ENCODE measurements around the gene MCCC2. TPM values are rescaled to one million over a fixed set of nuclear protein-coding genes. Genes with fewer than 3 reads are reported as not detected.

Gene MCCC2
- total and polyA plus RNA-seq, 2 experiments from 2014 or later = 31.9 to 59.1 TPM

DNA sequence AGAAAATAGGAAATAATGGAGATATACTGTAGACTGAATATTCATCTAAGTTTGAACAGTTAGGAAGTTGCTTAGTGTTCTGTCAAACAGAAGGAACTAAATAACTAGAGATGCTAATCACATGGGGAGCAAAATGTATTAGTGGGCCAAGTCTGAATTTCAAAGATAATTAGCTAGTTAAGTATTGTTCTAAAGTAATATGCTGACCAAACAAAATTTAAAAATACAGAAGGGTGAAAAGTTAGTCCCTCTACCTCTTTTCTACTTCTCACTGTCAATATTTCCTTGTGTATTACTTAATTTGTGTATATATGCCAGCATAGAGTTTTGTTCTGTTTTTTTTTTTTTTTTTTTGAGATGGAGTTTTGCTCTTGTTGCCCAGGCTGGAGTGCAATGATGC, 4.0 kb downstream of the MCCC2 start:
- ATAC-seq (no peak), DNase-seq (ENCODE audit: low spot score) (no peak)
- Histone ChIP-seq H4K20me1 (replicated peaks; ENCODE audit: insufficient read depth) (no peaks in the 10 kb centered on the region; the same call in 1 of the 2 replicates), H3K4me3 (no peak overlapping the region), H3K9me2 (ENCODE audit: insufficient read depth) (no peaks in the 10 kb centered on the region; the same call in 1 of the 2 replicates), H3K79me2 (replicated peaks; ENCODE audit: insufficient read depth) (peaks cover 71% of the 10 kb centered on the region), H3K4me2 (no peak overlapping the region), H3K4me1 (ENCODE audit: insufficient read depth) (peaks cover 12% of the 10 kb centered on the region; the same call in 1 of the 2 replicates), H3K27ac (ENCODE audit: low read depth) (no peak overlapping the region), H2AFZ (no peak overlapping the region), H3K27me3 (ENCODE audit: insufficient read depth) (no peaks in the 10 kb centered on the region), H3F3A (replicated peaks; ENCODE audit: low read depth) (0 out of 2 replicates have a peak, but pooled peaks cover 5% of the 10 kb centered on the region), H3K36me3 (ENCODE audit: insufficient read depth) (0 out of 2 replicates have a peak, but pooled peaks cover 5% of the 10 kb centered on the region)
- Mint-ChIP-seq H3K4me1 (peaks cover 15% of the 10 kb centered on the region), H3K27me3 (ENCODE audit: insufficient read depth, low read depth, poor library complexity) (peaks cover 3% of the 10 kb centered on the region), H3K27ac (no peak overlapping the region), H3K9me3 (no peaks in the 10 kb centered on the region; the same call in 2 of the 3 replicates), H3K36me3 (ENCODE audit: low read depth) (peaks cover 23% of the 10 kb centered on the region), H3K4me3 (no peak overlapping the region)
- no peak for TF ChIP-seq EZH2 (IDR thresholded peaks at IDR 0.05; ENCODE audit: low read depth, unreplicated experiment)
- TF ChIP-seq, protein P1, sequence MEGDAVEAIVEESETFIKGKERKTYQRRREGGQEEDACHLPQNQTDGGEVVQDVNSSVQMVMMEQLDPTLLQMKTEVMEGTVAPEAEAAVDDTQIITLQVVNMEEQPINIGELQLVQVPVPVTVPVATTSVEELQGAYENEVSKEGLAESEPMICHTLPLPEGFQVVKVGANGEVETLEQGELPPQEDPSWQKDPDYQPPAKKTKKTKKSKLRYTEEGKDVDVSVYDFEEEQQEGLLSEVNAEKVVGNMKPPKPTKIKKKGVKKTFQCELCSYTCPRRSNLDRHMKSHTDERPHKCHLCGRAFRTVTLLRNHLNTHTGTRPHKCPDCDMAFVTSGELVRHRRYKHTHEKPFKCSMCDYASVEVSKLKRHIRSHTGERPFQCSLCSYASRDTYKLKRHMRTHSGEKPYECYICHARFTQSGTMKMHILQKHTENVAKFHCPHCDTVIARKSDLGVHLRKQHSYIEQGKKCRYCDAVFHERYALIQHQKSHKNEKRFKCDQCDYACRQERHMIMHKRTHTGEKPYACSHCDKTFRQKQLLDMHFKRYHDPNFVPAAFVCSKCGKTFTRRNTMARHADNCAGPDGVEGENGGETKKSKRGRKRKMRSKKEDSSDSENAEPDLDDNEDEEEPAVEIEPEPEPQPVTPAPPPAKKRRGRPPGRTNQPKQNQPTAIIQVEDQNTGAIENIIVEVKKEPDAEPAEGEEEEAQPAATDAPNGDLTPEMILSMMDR (conservative IDR thresholded peaks at IDR 0.05; ENCODE audit: low read depth in 2 of 2) = no peak
- TF ChIP-seq EZH2phosphoT487 (IDR thresholded peaks at IDR 0.05; ENCODE audit: unreplicated experiment) = no peak
- no peak for TF ChIP-seq ZNF331 (CRISPR knock-in tag; IDR thresholded peaks at IDR 0.05; ENCODE audit: low read depth)
- TF ChIP-seq POLR2AphosphoS5 (IDR thresholded peaks at IDR 0.05; ENCODE audit: low read depth) = no peak
- TF ChIP-seq, protein P2, sequence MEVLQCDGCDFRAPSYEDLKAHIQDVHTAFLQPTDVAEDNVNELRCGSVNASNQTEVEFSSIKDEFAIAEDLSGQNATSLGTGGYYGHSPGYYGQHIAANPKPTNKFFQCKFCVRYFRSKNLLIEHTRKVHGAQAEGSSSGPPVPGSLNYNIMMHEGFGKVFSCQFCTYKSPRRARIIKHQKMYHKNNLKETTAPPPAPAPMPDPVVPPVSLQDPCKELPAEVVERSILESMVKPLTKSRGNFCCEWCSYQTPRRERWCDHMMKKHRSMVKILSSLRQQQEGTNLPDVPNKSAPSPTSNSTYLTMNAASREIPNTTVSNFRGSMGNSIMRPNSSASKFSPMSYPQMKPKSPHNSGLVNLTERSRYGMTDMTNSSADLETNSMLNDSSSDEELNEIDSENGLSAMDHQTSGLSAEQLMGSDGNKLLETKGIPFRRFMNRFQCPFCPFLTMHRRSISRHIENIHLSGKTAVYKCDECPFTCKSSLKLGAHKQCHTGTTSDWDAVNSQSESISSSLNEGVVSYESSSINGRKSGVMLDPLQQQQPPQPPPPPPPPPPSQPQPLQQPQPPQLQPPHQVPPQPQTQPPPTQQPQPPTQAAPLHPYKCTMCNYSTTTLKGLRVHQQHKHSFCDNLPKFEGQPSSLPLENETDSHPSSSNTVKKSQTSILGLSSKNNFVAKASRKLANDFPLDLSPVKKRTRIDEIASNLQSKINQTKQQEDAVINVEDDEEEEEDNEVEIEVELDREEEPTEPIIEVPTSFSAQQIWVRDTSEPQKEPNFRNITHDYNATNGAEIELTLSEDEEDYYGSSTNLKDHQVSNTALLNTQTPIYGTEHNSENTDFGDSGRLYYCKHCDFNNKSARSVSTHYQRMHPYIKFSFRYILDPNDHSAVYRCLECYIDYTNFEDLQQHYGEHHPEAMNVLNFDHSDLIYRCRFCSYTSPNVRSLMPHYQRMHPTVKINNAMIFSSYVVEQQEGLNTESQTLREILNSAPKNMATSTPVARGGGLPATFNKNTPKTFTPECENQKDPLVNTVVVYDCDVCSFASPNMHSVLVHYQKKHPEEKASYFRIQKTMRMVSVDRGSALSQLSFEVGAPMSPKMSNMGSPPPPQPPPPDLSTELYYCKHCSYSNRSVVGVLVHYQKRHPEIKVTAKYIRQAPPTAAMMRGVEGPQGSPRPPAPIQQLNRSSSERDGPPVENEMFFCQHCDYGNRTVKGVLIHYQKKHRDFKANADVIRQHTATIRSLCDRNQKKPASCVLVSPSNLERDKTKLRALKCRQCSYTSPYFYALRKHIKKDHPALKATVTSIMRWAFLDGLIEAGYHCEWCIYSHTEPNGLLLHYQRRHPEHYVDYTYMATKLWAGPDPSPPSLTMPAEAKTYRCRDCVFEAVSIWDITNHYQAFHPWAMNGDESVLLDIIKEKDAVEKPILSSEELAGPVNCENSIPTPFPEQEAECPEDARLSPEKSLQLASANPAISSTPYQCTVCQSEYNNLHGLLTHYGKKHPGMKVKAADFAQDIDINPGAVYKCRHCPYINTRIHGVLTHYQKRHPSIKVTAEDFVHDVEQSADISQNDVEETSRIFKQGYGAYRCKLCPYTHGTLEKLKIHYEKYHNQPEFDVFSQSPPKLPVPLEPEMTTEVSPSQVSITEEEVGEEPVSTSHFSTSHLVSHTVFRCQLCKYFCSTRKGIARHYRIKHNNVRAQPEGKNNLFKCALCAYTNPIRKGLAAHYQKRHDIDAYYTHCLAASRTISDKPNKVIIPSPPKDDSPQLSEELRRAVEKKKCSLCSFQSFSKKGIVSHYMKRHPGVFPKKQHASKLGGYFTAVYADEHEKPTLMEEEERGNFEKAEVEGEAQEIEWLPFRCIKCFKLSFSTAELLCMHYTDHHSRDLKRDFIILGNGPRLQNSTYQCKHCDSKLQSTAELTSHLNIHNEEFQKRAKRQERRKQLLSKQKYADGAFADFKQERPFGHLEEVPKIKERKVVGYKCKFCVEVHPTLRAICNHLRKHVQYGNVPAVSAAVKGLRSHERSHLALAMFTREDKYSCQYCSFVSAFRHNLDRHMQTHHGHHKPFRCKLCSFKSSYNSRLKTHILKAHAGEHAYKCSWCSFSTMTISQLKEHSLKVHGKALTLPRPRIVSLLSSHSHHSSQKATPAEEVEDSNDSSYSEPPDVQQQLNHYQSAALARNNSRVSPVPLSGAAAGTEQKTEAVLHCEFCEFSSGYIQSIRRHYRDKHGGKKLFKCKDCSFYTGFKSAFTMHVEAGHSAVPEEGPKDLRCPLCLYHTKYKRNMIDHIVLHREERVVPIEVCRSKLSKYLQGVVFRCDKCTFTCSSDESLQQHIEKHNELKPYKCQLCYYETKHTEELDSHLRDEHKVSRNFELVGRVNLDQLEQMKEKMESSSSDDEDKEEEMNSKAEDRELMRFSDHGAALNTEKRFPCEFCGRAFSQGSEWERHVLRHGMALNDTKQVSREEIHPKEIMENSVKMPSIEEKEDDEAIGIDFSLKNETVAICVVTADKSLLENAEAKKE (CRISPR knock-in tag; IDR thresholded peaks at IDR 0.05) = no peak
- no peak for TF ChIP-seq STAT1 (IDR thresholded peaks at IDR 0.05; ENCODE audit: unreplicated experiment)
- no peak for TF ChIP-seq JUNB (IDR thresholded peaks at IDR 0.05; ENCODE audit: unreplicated experiment)
- TF ChIP-seq, protein P3, sequence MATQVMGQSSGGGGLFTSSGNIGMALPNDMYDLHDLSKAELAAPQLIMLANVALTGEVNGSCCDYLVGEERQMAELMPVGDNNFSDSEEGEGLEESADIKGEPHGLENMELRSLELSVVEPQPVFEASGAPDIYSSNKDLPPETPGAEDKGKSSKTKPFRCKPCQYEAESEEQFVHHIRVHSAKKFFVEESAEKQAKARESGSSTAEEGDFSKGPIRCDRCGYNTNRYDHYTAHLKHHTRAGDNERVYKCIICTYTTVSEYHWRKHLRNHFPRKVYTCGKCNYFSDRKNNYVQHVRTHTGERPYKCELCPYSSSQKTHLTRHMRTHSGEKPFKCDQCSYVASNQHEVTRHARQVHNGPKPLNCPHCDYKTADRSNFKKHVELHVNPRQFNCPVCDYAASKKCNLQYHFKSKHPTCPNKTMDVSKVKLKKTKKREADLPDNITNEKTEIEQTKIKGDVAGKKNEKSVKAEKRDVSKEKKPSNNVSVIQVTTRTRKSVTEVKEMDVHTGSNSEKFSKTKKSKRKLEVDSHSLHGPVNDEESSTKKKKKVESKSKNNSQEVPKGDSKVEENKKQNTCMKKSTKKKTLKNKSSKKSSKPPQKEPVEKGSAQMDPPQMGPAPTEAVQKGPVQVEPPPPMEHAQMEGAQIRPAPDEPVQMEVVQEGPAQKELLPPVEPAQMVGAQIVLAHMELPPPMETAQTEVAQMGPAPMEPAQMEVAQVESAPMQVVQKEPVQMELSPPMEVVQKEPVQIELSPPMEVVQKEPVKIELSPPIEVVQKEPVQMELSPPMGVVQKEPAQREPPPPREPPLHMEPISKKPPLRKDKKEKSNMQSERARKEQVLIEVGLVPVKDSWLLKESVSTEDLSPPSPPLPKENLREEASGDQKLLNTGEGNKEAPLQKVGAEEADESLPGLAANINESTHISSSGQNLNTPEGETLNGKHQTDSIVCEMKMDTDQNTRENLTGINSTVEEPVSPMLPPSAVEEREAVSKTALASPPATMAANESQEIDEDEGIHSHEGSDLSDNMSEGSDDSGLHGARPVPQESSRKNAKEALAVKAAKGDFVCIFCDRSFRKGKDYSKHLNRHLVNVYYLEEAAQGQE (IDR thresholded peaks at IDR 0.05; ENCODE audit: unreplicated experiment) = no peak
- TF ChIP-seq CREB1 (CRISPR knock-in tag; IDR thresholded peaks at IDR 0.05; ENCODE audit: low read depth) = no peak
- TF ChIP-seq, protein P4, sequence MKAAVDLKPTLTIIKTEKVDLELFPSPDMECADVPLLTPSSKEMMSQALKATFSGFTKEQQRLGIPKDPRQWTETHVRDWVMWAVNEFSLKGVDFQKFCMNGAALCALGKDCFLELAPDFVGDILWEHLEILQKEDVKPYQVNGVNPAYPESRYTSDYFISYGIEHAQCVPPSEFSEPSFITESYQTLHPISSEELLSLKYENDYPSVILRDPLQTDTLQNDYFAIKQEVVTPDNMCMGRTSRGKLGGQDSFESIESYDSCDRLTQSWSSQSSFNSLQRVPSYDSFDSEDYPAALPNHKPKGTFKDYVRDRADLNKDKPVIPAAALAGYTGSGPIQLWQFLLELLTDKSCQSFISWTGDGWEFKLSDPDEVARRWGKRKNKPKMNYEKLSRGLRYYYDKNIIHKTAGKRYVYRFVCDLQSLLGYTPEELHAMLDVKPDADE (IDR thresholded peaks at IDR 0.05) = no peak
- no peak for TF ChIP-seq NANOG (IDR thresholded peaks at IDR 0.05; ENCODE audit: borderline replicate concordance)
- no peak for TF ChIP-seq ZNF114 (CRISPR knock-in tag; IDR thresholded peaks at IDR 0.05)

All from GM23338 (cell line).